ENCODE data around the gene RAG2. TPM values are rescaled to one million over a fixed set of nuclear protein-coding genes. Genes with fewer than 3 reads are reported as not detected.

RAG2 gene
- total RNA-seq, 1 experiment from 2014 or later: not detected

DNA sequence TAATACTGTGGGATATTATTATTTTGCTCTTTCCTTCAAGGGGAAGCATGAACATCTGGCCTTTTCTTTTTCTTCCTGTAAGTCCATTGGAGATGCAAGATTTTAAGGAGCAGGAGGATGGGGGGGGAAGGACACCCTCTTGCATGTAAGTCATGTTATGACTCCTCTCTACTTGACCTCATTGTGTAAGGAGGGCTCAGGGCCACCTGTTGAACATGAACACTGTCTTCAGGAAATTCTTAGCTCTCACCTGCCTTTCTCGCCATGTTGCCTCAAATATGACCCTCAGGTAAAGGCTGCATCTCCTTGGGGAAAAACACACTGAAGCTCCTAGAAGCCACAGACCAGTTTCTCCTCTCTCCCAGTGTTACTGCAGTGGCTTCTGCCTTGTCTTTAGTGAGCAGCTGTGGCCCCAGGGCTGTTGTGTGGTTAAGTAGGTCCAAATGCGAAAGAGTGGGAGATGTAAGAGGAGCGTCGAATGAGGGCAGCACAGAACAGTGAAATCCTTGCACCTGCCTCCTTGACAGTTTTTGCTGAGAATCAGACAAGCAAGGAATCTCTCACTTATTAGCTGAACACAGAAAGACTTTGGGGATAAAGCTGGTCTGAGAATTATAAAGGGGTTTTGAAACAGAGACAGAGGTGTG is 31.5 kb downstream of the RAG2 start:
- no peaks in the 10 kb centered on the region for H3K9me3 ChIP-seq (ENCODE audit: control insufficient read depth in 1 of 2, insufficient read depth in 1 of 2, low read depth in 1 of 2, low read length in 2 of 2)
- intact Hi-C loops (cut with micrococcal nuclease): no loop called here
- H3K4me3 ChIP-seq (replicated peaks in 1 of 2; ENCODE audit: low read depth in 1 of 2, low read length in 2 of 2): no peak overlapping the region
- BruUV-seq (replicated peaks): no TSS peak
- H3K36me3 ChIP-seq (ENCODE audit: control insufficient read depth in 1 of 2, insufficient read depth in 2 of 2, low read length in 2 of 2): no peaks in the 10 kb centered on the region
- no peak overlapping the region for H3K9ac ChIP-seq (ENCODE audit: low read length)
- no peaks in the 10 kb centered on the region for H4K20me1 ChIP-seq (ENCODE audit: insufficient read depth)
- no peak overlapping the region for H3K4me2 ChIP-seq (ENCODE audit: low read length)
- ATAC-seq (no peak), DNase-seq (ENCODE audit: low read depth, low spot score) (no peak)
- no peak overlapping the region for H2AFZ ChIP-seq (ENCODE audit: low read depth, low read length, poor library complexity, severe bottlenecking)
- H3K27me3 ChIP-seq (ENCODE audit: insufficient read depth, low read length): peaks cover 48% of the 10 kb centered on the region
- H3K4me1 ChIP-seq (ENCODE audit: control insufficient read depth in 1 of 2, insufficient read depth in 2 of 2, low read length in 2 of 2): no peaks in the 10 kb centered on the region
- ChIA-PET POLR2A (no interaction called here), CTCF (interaction anchor here (0.7 to 0.8 kb wide), 2 partner anchors 180 to 182 kb away, joined by 3 to 5 read pairs; no protein-coding TSS in a partner anchor), RAD21 (ENCODE audit: low non-redundant PET in 1 of 2, low total read pairs in 2 of 2, uncharacterized antibody in 2 of 2, unreplicated experiment in 2 of 2) (no interaction called here)
- H3K79me2 ChIP-seq (ENCODE audit: insufficient read depth, low read length): no peaks in the 10 kb centered on the region
- TF ChIP-seq POLR2A (IDR thresholded peaks at IDR 0.05; ENCODE audit: borderline replicate concordance, extremely low read depth, insufficient read depth, insufficient read length): no peak
- no peak for TF ChIP-seq POLR2AphosphoS5 (IDR thresholded peaks at IDR 0.05; ENCODE audit: low read depth, low read length)
- TF ChIP-seq SRF (IDR thresholded peaks at IDR 0.05; ENCODE audit: low read depth): no peak
- TF ChIP-seq, protein P1, sequence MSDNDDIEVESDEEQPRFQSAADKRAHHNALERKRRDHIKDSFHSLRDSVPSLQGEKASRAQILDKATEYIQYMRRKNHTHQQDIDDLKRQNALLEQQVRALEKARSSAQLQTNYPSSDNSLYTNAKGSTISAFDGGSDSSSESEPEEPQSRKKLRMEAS (IDR thresholded peaks at IDR 0.05): no peak
- no peak for TF ChIP-seq EZH2phosphoT487 (IDR thresholded peaks at IDR 0.05; ENCODE audit: borderline replicate concordance)
- no peak for TF ChIP-seq EZH2 (IDR thresholded peaks at IDR 0.05)
- no peak for TF ChIP-seq CBX3 (IDR thresholded peaks at IDR 0.05; ENCODE audit: low read depth)
- no peak for TF ChIP-seq ATF3 (IDR thresholded peaks at IDR 0.05)
- no peak for TF ChIP-seq YY1 (IDR thresholded peaks at IDR 0.05; ENCODE audit: extremely low read depth, insufficient replicate concordance, low read depth, low read length)
- TF ChIP-seq EGR1 (IDR thresholded peaks at IDR 0.05; ENCODE audit: low read depth): no peak
- no peak for TF ChIP-seq CEBPB (IDR thresholded peaks at IDR 0.05; ENCODE audit: low read depth)
- H3K27ac ChIP-seq (ENCODE audit: low read depth, low read length): no peak overlapping the region
- no peaks in the 10 kb centered on the region for H3K9me2 ChIP-seq (ENCODE audit: insufficient read depth)
